H1 (cell line): Measurements from ENCODE around the gene KDM5A. TPM values are rescaled to one million over a fixed set of nuclear protein-coding genes. Genes with fewer than 3 reads are reported as not detected.

ENCODE experiments used
- CTCF ChIA-PET: fragments of 300-600 bp; sonication (Branson Sonifier 250); formaldehyde crosslinking; loops from one replicate; lab custom pipeline; 2021; ENCODE audit not compliant: partially characterized antibody; lab: Charles Lee
- POLR2A ChIA-PET: fragments of 300-600 bp; sonication (Branson Sonifier 250); formaldehyde crosslinking; loops from one replicate; lab custom pipeline; 2021; ENCODE audit warnings: inconsistent platforms; ENCODE audit not compliant: partially characterized antibody; lab: Charles Lee
- DNase-seq, 2 experiments: peaks; one replicate each; pipeline versions ENCODE4 v3.0.0 to v3.0.0-alpha.2; 2010 to 2022; ENCODE audit warnings: low spot score in 2 of 2, low read depth in 1 of 2, mixed read lengths in 1 of 2
- FAIRE-seq: peaks from 2 replicates; lab custom pipeline; 2011; peaks lifted over from hg19 to GRCh38; lab: Jason Lieb, UNC
- H2AFZ ChIP-seq: 2 replicates; pipeline ENCODE4 v1.8.1; 2012; ENCODE audit warnings: low read length, inconsistent platforms
- H2AK5ac ChIP-seq: 2 replicates; pipeline ENCODE4 v1.6.1; 2013; ENCODE audit warnings: low read depth, low read length
- H2BK120ac ChIP-seq: replicated peaks from 2 replicates; pipeline ENCODE3; 2013; ENCODE audit warnings: low read depth, low read length, inconsistent platforms
- H2BK12ac ChIP-seq: 2 replicates; pipeline ENCODE4 v1.6.1; 2013; ENCODE audit warnings: low read depth, low read length
- H2BK15ac ChIP-seq: 2 replicates; pipeline ENCODE4 v1.6.1; 2013; ENCODE audit warnings: low read length
- H2BK20ac ChIP-seq: 2 replicates; pipeline ENCODE4 v1.6.1; 2013; ENCODE audit warnings: low read length
- H2BK5ac ChIP-seq: 2 replicates; pipeline ENCODE4 v1.6.1; 2013; ENCODE audit warnings: low read depth, low read length
- H3K14ac ChIP-seq: 2 replicates; pipeline ENCODE4 v1.6.1; 2013; ENCODE audit warnings: inconsistent platforms; ENCODE audit not compliant: insufficient read length
- H3K18ac ChIP-seq: 2 replicates; pipeline ENCODE4 v1.6.1; 2013; ENCODE audit warnings: low read length; ENCODE audit errors: extremely low read depth
- H3K23ac ChIP-seq: 2 replicates; pipeline ENCODE4 v1.6.1; 2013; ENCODE audit warnings: inconsistent platforms; ENCODE audit not compliant: insufficient read length
- H3K23me2 ChIP-seq: 2 replicates; pipeline ENCODE4 v1.6.1; 2013; ENCODE audit warnings: low read depth, low read length
- H3K27ac ChIP-seq: 2 replicates; pipeline ENCODE4 v1.6.1; 2011; ENCODE audit warnings: low read depth, low read length, inconsistent platforms
- H3K27me3 ChIP-seq, 4 experiments: replicated peaks in 1 of 4; 1 replicate in 1 of 4; 2 replicates in 3 of 4; pipeline versions ENCODE4 v1.6.1 to v1.8.1; 2011 to 2013; ENCODE audit warnings: low read length in 3 of 4, mild to moderate bottlenecking in 3 of 4, inconsistent platforms in 2 of 4, mixed read lengths in 2 of 4, moderate library complexity in 1 of 4; ENCODE audit not compliant: control insufficient read depth in 3 of 4, insufficient read depth in 3 of 4; ENCODE audit errors: extremely low read depth in 1 of 4
- H3K36me3 ChIP-seq, 4 experiments: 2 replicates each; pipeline versions ENCODE4 v1.6.1 to v1.8.1; 2011 to 2013; ENCODE audit warnings: mild to moderate bottlenecking in 4 of 4, low read length in 3 of 4, moderate library complexity in 2 of 4, control low read depth in 1 of 4, inconsistent platforms in 1 of 4; ENCODE audit not compliant: insufficient read depth in 4 of 4, control insufficient read depth in 2 of 4
- H3K4ac ChIP-seq: replicated peaks from 2 replicates; pipeline ENCODE3; 2013; ENCODE audit warnings: low read length, low read depth, mixed read lengths, inconsistent platforms; ENCODE audit not compliant: insufficient read length
- H3K4me1 ChIP-seq, 4 experiments: replicated peaks in 1 of 4; 1 replicate in 1 of 4; 2 replicates in 3 of 4; pipeline versions ENCODE4 v1.6.1 to v1.8.1; 2011 to 2013; ENCODE audit warnings: low read length in 3 of 4, inconsistent platforms in 2 of 4, mixed read lengths in 1 of 4; ENCODE audit not compliant: insufficient read depth in 4 of 4, control insufficient read depth in 3 of 4
- H3K4me2 ChIP-seq, 2 experiments: 2 replicates each; pipeline versions ENCODE4 v1.6.1 to v1.8.1; 2011 to 2013; ENCODE audit warnings: low read depth in 2 of 2, low read length in 2 of 2, control low read depth in 1 of 2, inconsistent platforms in 1 of 2, mild to moderate bottlenecking in 1 of 2; ENCODE audit not compliant: insufficient read depth in 1 of 2
- H3K4me3 ChIP-seq, 4 experiments: fragments of 200-600, 300-600 bp in 1 of 4; sonication (generic), shearing (Covaris generic), sonication (Bioruptor Twin) in 1 of 4; 2 replicates each; pipeline versions ENCODE4 v1.5.1 to v1.8.1; 2011 to 2016; ENCODE audit warnings: low read length in 4 of 4, low read depth in 3 of 4, control low read depth in 2 of 4, inconsistent platforms in 2 of 4, mild to moderate bottlenecking in 2 of 4, mixed read lengths in 1 of 4, moderate library complexity in 1 of 4; ENCODE audit not compliant: insufficient read depth in 2 of 4; ENCODE audit errors: extremely low read depth in 1 of 4
- H3K56ac ChIP-seq: replicated peaks from 2 replicates; pipeline ENCODE3; 2013; ENCODE audit warnings: low read depth, mild to moderate bottlenecking, mixed read lengths, low read length, inconsistent platforms; ENCODE audit not compliant: insufficient read length
- H3K79me1 ChIP-seq: 2 replicates; pipeline ENCODE4 v1.6.1; 2013; ENCODE audit warnings: low read depth, low read length, control low read depth
- H3K79me2 ChIP-seq, 2 experiments: 2 replicates each; pipeline versions ENCODE4 v1.6.1 to v1.8.1; 2012 to 2013; ENCODE audit warnings: low read length in 2 of 2, mild to moderate bottlenecking in 2 of 2, inconsistent platforms in 1 of 2; ENCODE audit not compliant: insufficient read depth in 2 of 2, control insufficient read depth in 1 of 2
- H3K9ac ChIP-seq, 4 experiments: replicated peaks in 1 of 4; 1 replicate in 1 of 4; 2 replicates in 3 of 4; pipeline versions ENCODE4 v1.6.1 to v1.8.1; 2011 to 2013; ENCODE audit warnings: low read depth in 3 of 4, low read length in 3 of 4, control low read depth in 2 of 4, mild to moderate bottlenecking in 2 of 4, moderate library complexity in 2 of 4, inconsistent platforms in 1 of 4; ENCODE audit errors: extremely low read depth in 1 of 4
- H3K9me3 ChIP-seq, 2 experiments: 2 replicates each; pipeline versions ENCODE4 v1.6.1 to v1.8.1; 2012 to 2013; ENCODE audit warnings: mild to moderate bottlenecking in 2 of 2, moderate library complexity in 2 of 2, control low read depth in 1 of 2, inconsistent platforms in 1 of 2, low read depth in 1 of 2, low read length in 1 of 2, mixed read lengths in 1 of 2; ENCODE audit not compliant: insufficient read depth in 2 of 2
- H4K20me1 ChIP-seq, 2 experiments: replicated peaks in 1 of 2; 2 replicates each; pipeline versions ENCODE3 to v1.8.1; 2011 to 2013; ENCODE audit warnings: inconsistent platforms in 2 of 2, low read length in 2 of 2, mild to moderate bottlenecking in 1 of 2; ENCODE audit not compliant: insufficient read depth in 2 of 2, control insufficient read depth in 1 of 2
- H4K5ac ChIP-seq: 2 replicates; pipeline ENCODE4 v1.6.1; 2013; ENCODE audit warnings: low read length, low read depth, mixed read lengths, inconsistent platforms; ENCODE audit not compliant: insufficient read length
- H4K8ac ChIP-seq: 2 replicates; pipeline ENCODE4 v1.8.0; 2013; ENCODE audit warnings: mild to moderate bottlenecking, moderate library complexity, low read length, inconsistent platforms; ENCODE audit not compliant: insufficient read depth; ENCODE audit errors: extremely low read depth
- H4K91ac ChIP-seq: replicated peaks from 2 replicates; pipeline ENCODE3; 2013; ENCODE audit warnings: low read length, mixed read lengths, inconsistent platforms; ENCODE audit not compliant: insufficient read length
- ATF2 ChIP-seq: IDR thresholded peaks from 2 replicates; pipeline ENCODE4 v1.6.1; 2012; ENCODE audit warnings: low read length, inconsistent platforms
- JUN ChIP-seq: IDR thresholded peaks from 2 replicates; pipeline ENCODE4 v1.6.1; 2011; ENCODE audit warnings: low read depth, mild to moderate bottlenecking, improper control_type of control experiment, low read length
- KDM1A ChIP-seq: fragments of 200-600, 300-600 bp; sonication (generic); IDR thresholded peaks from 2 replicates; pipeline ENCODE4 v1.7.1; 2016; ENCODE audit warnings: mild to moderate bottlenecking, low read length, borderline replicate concordance
- KDM4A ChIP-seq: IDR thresholded peaks from one replicate; pipeline ENCODE4 v1.7.1; 2012; ENCODE audit warnings: low read depth, mild to moderate bottlenecking, moderate library complexity, low read length, inconsistent platforms; ENCODE audit not compliant: severe bottlenecking
- RXRA ChIP-seq: IDR thresholded peaks from 2 replicates; pipeline ENCODE4 v1.6.1; 2011; ENCODE audit warnings: low read depth, mild to moderate bottlenecking, low read length, moderate library complexity; ENCODE audit not compliant: insufficient read depth
- SIRT6 ChIP-seq: IDR thresholded peaks from one replicate; pipeline ENCODE4 v1.7.1; 2012; ENCODE audit warnings: low read length, inconsistent platforms
- WGBS, 2 experiments: shearing (Covaris generic) in 1 of 2; methylation state at CpG; one replicate each; pipeline versions ENCODE4 v1.1.6 to v1.1.7; 2013 to 2015; ENCODE audit warnings: low lambda C conversion rate in 2 of 2, mixed read lengths in 2 of 2, inconsistent platforms in 1 of 2, low coverage in 1 of 2, missing lambda C conversion rate in 1 of 2; ENCODE audit not compliant: insufficient replicate concordance in 2 of 2, insufficient coverage in 1 of 2, insufficient read length in 1 of 2; ENCODE audit errors: extremely low coverage in 1 of 2, missing lambda C conversion rate in 1 of 2; 5-methylcytosine and 5-hydroxymethylcytosine counted together
- polyA plus RNA-seq, 7 experiments: library from polyadenylated mRNA; depleted of rRNA in 3 of 7; stranded (reverse) in 5 of 7; unstranded in 2 of 7; fragments of >200 nt in 5 of 7; fragments of 200-250 nt in 2 of 7; gene quantifications; 1 replicate in 5 of 7; 2 replicates in 1 of 7; 4 replicates in 1 of 7; pipeline versions ENCODE4 v1.2.1 to v1.2.3, GENCODE V29; 2011 to 2013; ENCODE audit warnings: missing spikeins in 2 of 7, mixed read lengths in 2 of 7
- total RNA-seq: library from RNA; stranded (reverse); fragmentation: NEBNext Ultra II Directional; extraction: Animal tissue kit (Norgen Biotek cat#: 25700); gene quantifications from 2 replicates; pipeline ENCODE4 v1.2.1, GENCODE V29; 2021
- TF ChIP-seq, protein P1 (sequence below), 3 experiments: IDR thresholded peaks; 1 replicate in 2 of 3; 2 replicates in 1 of 3; pipeline versions ENCODE4 v1.5.1 to v1.6.1; 2011; ENCODE audit warnings: low read length in 3 of 3, mild to moderate bottlenecking in 3 of 3, inconsistent platforms in 2 of 3, low read depth in 1 of 3, moderate library complexity in 1 of 3; ENCODE audit not compliant: insufficient read depth in 1 of 3; ENCODE audit errors: control extremely low read depth in 1 of 3

The KDM5A gene
- total and polyA plus RNA-seq, 2 of the 8 experiments (the other 6 are each of a cell fraction or from before 2014, with no cell fraction given) = 6.3 to 36.9 TPM

DNA sequence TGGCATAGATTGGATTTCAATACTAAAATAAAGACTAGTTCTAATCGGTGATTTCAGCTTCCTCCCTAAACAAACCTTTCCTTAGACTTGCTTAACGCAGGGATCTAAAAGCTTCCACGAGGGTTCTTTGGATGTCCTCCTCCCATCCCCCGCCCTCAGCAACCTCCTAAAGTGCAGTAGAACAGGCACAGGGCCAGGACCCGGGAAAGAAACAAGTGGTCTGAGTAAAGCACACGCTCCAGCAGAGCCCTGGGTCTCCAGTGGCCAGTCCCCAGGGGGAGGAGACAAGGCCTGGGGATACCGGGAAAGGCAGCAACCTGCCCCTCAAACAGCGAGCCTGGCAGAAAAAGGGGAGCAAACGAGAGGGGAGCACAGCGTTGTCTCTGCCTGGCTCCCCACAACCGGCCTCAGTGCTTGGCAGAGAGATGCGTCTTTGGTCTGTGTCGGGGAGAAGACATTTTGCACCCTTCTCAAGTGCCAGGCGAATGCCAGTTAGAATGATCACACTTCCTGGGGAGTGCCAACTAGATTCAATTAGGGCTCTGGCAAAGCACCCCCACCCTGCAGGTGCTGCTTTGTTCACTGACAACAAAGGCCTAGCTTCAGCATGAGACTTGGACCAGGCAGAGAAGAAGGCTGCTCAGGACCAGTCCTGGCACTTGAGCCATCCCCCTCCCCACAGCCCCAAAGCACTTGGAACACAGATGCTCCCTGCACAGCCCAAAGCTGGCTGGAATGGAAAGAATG, 158.0 kb downstream of the KDM5A start:
- H4K5ac ChIP-seq = no peak overlapping the region
- ChIA-PET CTCF (interaction anchor here (1.4 to 8.6 kb wide), 3 partner anchors 11 to 32 kb away, joined by 3 to 101 read pairs (median 5); no protein-coding TSS in a partner anchor), POLR2A (interaction anchor here (0.8 to 0.9 kb wide), 3 partner anchors 11 to 52 kb away, joined by 3 read pairs; no protein-coding TSS in a partner anchor)
- H3K14ac ChIP-seq = no peak overlapping the region
- DNase-seq (no peak), FAIRE-seq (no peak)
- H4K91ac ChIP-seq = no peak overlapping the region
- H3K4ac ChIP-seq = no peak overlapping the region
- 62% methylated on average over 10 of the region's 14 CpGs; no CpG with 5 or more reads in 1 of the 2 experiments for WGBS, 2 experiments
- no peaks in the 10 kb centered on the region for H3K79me2 ChIP-seq
- peaks cover 0 to 2% (median 0%) of the 10 kb centered on the region in 4 experiments; a peak in 3 of 7 replicates for H3K27me3 ChIP-seq
- H3K4me2 ChIP-seq = no peak overlapping the region
- no peak overlapping the region; a peak in 1 of 7 replicates for H3K9ac ChIP-seq
- H3K79me1 ChIP-seq = no peaks in the 10 kb centered on the region
- H3K56ac ChIP-seq = no peak overlapping the region
- H3K23ac ChIP-seq = no peak overlapping the region
- peak overlapping the region; percentile 16; the same call in 1 of the 2 replicates for H2AFZ ChIP-seq
- H4K8ac ChIP-seq = no peak overlapping the region
- H3K9me3 ChIP-seq = peaks cover 3 to 4% of the 10 kb centered on the region in 2 experiments; a peak in 3 of 4 replicates
- no peaks in the 10 kb centered on the region for H3K23me2 ChIP-seq
- H2BK20ac ChIP-seq = no peak overlapping the region
- no peak overlapping the region; a peak in 1 of 8 replicates for H3K4me3 ChIP-seq
- H2BK15ac ChIP-seq = no peak overlapping the region
- no peak overlapping the region for H2BK12ac ChIP-seq
- H2BK5ac ChIP-seq = no peak overlapping the region
- H3K27ac ChIP-seq = no peak overlapping the region
- no peak overlapping the region for H2BK120ac ChIP-seq
- no peak overlapping the region for H2AK5ac ChIP-seq
- no peaks in the 10 kb centered on the region for H4K20me1 ChIP-seq
- H3K36me3 ChIP-seq = no peaks in the 10 kb centered on the region
- H3K18ac ChIP-seq = no peak overlapping the region; the same call in 1 of the 2 replicates
- H3K4me1 ChIP-seq = peaks cover 0 to 14% (median 5%) of the 10 kb centered on the region in 4 experiments; a peak in 5 of 7 replicates
- TF ChIP-seq KDM4A = no peak
- TF ChIP-seq, protein P1, sequence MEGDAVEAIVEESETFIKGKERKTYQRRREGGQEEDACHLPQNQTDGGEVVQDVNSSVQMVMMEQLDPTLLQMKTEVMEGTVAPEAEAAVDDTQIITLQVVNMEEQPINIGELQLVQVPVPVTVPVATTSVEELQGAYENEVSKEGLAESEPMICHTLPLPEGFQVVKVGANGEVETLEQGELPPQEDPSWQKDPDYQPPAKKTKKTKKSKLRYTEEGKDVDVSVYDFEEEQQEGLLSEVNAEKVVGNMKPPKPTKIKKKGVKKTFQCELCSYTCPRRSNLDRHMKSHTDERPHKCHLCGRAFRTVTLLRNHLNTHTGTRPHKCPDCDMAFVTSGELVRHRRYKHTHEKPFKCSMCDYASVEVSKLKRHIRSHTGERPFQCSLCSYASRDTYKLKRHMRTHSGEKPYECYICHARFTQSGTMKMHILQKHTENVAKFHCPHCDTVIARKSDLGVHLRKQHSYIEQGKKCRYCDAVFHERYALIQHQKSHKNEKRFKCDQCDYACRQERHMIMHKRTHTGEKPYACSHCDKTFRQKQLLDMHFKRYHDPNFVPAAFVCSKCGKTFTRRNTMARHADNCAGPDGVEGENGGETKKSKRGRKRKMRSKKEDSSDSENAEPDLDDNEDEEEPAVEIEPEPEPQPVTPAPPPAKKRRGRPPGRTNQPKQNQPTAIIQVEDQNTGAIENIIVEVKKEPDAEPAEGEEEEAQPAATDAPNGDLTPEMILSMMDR (IDR thresholded peaks at IDR 0.05; ENCODE audit: control extremely low read depth in 1 of 3, insufficient read depth in 1 of 3, low read depth in 1 of 3, low read length in 3 of 3) = no peak
- TF ChIP-seq SIRT6 = no peak
- TF ChIP-seq KDM1A = no peak
- TF ChIP-seq ATF2 = no peak
- TF ChIP-seq RXRA = no peak
- no peak for TF ChIP-seq JUN
